Thoracic aorta (tissue), 2 donors: ENCODE measurements around the gene HMCES. TPM values are rescaled to one million over a fixed set of nuclear protein-coding genes. Genes with fewer than 3 reads are reported as not detected.
A peak's percentile ranks its signal among the peaks of the same experiment; 100 is the strongest.

Experiments used
- ATAC-seq: fragments of 150-250 bp; one replicate; pipeline ENCODE4 v1.8.0; 2017; ENCODE audit warnings: low read depth; ENCODE audit not compliant: insufficient number of reproducible peaks, low FRiP score
- DNase-seq: peaks from one replicate; pipeline ENCODE4 v3.0.0-alpha.2; 2020; ENCODE audit warnings: low spot score
- H3K27ac ChIP-seq, 2 donors: fragments of 200-600 bp; sonication (generic); 1 replicate in 1 of 2; 2 replicates in 1 of 2; pipeline ENCODE4 v1.5.1; 2016; ENCODE audit warnings: mild to moderate bottlenecking in 2 of 2, moderate library complexity in 2 of 2
- H3K27me3 ChIP-seq: fragments of 200-600 bp; sonication (generic); replicated peaks from 2 replicates; pipeline ENCODE4 v1.6.0; 2016; ENCODE audit warnings: mild to moderate bottlenecking; ENCODE audit not compliant: insufficient read depth
- H3K36me3 ChIP-seq: fragments of 200-600 bp; sonication (generic); one replicate; pipeline ENCODE4 v1.5.1; 2016
- H3K4me1 ChIP-seq, 2 donors: fragments of 200-600 bp; sonication (generic); 1 replicate in 1 of 2; 2 replicates in 1 of 2; pipeline versions ENCODE4 v1.5.1 to v1.6.0; 2016; ENCODE audit warnings: low read depth in 2 of 2, mild to moderate bottlenecking in 1 of 2; ENCODE audit not compliant: control insufficient read depth in 1 of 2
- H3K4me3 ChIP-seq: fragments of 200-600 bp; sonication (generic); 2 replicates; pipeline ENCODE4 v1.5.1; 2016; ENCODE audit warnings: mild to moderate bottlenecking
- H3K9me3 ChIP-seq: fragments of 200-600 bp; sonication (generic); 2 replicates; pipeline ENCODE4 v1.5.1; 2016
- total RNA-seq, 2 donors: library from RNA; depleted of rRNA; stranded (reverse); fragments of >200 nt; gene quantifications; one replicate each; pipeline versions ENCODE4 v1.1.0 to v1.2.3, GENCODE V29; 2016
- TF ChIP-seq, protein P1 (sequence below): fragments of 200-600 bp; sonication (generic); IDR thresholded peaks from one replicate; pipeline ENCODE4 v1.5.1; 2019; ENCODE audit warnings: antibody characterized with exemption

Gene HMCES
- total RNA-seq, 2 donors from 2014 or later, result 12.0 to 23.9 TPM

DNA sequence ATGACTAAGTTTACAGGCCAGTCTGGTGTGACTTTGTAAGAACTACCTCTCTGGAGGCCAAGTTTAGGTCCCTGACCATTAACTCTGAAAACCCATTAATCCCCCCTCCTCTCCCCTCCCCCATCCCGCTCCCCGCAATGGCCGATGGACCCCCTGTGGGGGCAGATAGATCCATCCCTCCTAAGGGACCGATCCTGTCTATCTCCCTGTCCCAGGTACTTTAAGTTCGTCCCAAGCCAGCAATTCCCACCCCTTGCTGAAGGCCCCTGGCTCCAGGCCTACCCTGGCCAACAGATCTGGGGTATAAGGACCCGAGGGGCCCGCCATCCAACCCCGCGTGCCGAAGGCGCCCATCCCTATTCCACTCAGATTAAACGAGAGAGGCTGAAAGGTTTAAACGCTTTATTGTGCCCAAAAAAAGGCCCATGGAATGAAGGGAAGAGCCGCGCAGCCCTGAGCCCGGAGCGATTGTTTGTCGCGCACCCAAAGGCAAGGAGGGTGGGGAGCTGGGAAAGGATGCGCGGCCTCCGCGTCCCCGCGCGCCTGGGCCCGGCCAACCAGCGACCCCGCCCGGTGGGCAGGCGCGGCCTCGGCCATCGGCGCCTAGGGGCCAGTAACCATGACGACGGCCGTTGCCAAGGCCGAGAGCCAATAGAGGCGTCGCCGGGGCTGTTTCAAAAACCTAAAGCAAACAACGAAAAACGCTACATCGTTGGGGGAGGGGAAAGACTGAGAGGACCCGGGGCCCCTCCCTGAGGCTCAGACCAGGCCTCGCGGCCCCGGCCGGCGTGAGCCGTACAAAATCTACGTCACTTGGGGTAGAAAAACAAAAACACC, 35.9 kb downstream of the HMCES start:
- DNase-seq (peak; percentile 60), ATAC-seq (peak; percentile 48)
- Histone ChIP-seq H3K27ac (peak overlapping the region; percentile 88 to 94), H3K27me3 (no peaks in the 10 kb centered on the region), H3K4me1 (peaks cover 15 to 25% of the 10 kb centered on the region in 2 donors), H3K36me3 (no peaks in the 10 kb centered on the region), H3K9me3 (no peaks in the 10 kb centered on the region), H3K4me3 (peak overlapping the region; percentile 96)
- TF ChIP-seq, protein P1, sequence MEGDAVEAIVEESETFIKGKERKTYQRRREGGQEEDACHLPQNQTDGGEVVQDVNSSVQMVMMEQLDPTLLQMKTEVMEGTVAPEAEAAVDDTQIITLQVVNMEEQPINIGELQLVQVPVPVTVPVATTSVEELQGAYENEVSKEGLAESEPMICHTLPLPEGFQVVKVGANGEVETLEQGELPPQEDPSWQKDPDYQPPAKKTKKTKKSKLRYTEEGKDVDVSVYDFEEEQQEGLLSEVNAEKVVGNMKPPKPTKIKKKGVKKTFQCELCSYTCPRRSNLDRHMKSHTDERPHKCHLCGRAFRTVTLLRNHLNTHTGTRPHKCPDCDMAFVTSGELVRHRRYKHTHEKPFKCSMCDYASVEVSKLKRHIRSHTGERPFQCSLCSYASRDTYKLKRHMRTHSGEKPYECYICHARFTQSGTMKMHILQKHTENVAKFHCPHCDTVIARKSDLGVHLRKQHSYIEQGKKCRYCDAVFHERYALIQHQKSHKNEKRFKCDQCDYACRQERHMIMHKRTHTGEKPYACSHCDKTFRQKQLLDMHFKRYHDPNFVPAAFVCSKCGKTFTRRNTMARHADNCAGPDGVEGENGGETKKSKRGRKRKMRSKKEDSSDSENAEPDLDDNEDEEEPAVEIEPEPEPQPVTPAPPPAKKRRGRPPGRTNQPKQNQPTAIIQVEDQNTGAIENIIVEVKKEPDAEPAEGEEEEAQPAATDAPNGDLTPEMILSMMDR, result no peak

DNA sequence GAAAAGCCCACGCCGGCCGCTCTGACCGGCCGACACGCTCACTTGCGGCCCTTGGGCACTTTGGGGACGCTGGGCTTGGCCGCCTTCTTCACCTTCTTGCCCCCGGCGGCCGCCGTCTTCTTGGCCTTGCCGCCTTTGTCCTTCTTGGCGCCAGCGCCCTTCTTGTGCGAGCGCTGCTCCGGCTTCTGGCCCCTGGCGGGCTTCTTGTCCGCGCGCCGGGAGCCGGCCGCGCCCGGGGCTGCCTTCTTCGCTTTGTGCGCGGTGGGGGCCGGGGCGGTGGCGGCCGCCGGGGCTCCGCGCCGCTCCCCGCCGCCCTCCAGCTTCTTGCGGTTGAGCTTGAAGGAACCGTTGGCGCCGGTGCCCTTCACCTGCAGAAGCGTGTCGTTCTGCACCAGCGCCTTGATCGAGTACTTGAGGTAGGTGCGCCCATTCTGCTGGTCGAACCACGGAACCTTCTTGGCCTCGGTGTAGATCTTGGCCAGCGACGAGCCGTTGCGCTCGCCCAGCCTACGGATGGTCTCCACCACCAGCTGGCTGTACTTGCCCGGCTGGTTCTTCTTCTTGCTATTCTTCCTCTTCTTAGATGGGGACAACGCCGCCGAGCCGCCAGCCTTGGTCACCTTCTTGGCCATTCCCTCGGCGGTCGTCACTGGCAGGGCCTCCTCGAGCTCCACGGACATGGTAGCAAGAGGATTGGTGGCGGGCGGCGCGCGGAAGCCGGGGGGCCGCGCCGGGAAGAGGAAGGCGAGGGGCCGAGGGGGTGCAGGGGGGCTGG, 36.7 kb downstream of the HMCES start:
- DNase-seq, result no peak
- TF ChIP-seq, protein P1, result no peak
- Histone ChIP-seq H3K27ac (peak overlapping the region; percentile 88 to 94), H3K4me3 (peak overlapping the region; percentile 96), H3K36me3 (no peaks in the 10 kb centered on the region), H3K9me3 (no peaks in the 10 kb centered on the region), H3K4me1 (peaks cover 15 to 25% of the 10 kb centered on the region in 2 donors), H3K27me3 (no peaks in the 10 kb centered on the region)
- ATAC-seq, result no peak

- DNase-seq (no peak), ATAC-seq (no peak)
- TF ChIP-seq, protein P1, result no peak
- H3K9me3 ChIP-seq, result no peaks in the 10 kb centered on the region
- peak overlapping the region; percentile 96 for H3K4me3 ChIP-seq
- no peaks in the 10 kb centered on the region for H3K27me3 ChIP-seq
- H3K27ac ChIP-seq, result peak overlapping the region; percentile 88 to 94
- H3K4me1 ChIP-seq, result peaks cover 15 to 25% of the 10 kb centered on the region in 2 donors
- no peaks in the 10 kb centered on the region for H3K36me3 ChIP-seq
Measured at GRCh38 chr3:129315998-129316247, 37.3 kb downstream of the HMCES start.

DNA sequence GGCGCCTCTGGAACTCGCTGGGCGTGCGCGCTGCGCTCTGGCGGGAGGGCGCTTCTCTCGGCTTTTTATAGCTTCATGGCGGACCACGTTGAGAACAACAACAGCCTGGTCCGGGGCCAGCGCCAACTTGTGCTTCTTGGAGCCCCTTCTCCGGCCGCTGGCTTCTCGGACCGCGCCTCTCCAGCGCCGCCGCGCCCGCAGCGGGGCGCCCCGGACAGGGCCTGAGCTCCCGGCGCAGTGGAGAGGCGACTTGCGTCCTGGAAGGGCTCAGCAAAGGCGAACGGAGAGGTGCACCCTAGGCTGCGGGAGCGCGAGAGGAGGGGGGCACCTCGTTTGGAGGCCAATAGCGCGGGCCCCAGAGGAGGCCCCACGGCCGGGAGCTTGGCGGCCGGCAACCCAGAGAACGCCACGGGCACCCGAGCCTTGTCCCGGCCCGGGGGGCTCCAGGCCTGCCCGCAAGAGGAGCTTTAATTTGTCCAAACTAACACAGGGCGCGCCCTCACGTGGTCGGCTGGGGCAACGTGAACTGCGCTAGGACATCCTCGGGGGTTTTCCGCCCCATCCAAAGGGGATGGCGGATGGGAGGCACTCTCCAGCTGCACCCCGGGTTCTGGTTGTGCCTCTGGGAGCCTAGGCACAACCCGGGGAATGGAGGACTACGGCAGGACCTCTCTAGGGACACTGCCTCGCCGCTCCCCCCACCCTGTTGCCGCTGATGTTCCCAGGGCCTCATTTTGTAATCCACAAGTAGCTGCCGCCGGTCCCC, 37.8 kb downstream of the HMCES start:
- peak; percentile 53 for ATAC-seq
- peaks cover 15 to 25% of the 10 kb centered on the region in 2 donors for H3K4me1 ChIP-seq
- peak overlapping the region; percentile 96 for H3K4me3 ChIP-seq
- DNase-seq, result peak; percentile 54
- H3K27me3 ChIP-seq, result no peaks in the 10 kb centered on the region
- no peaks in the 10 kb centered on the region for H3K9me3 ChIP-seq
- TF ChIP-seq, protein P1, result peak; percentile 45
- H3K36me3 ChIP-seq, result no peaks in the 10 kb centered on the region
- peak overlapping the region; percentile 88 to 94 for H3K27ac ChIP-seq
